Measurements from ENCODE around the gene NECAP2. TPM values are rescaled to one million over a fixed set of nuclear protein-coding genes. Genes with fewer than 3 reads are reported as not detected.

NECAP2 gene
- total RNA-seq, 4 donors from 2014 or later = 38.5 to 48.4 (median 47.2) TPM

Other genes with a start within 250 kb of the NECAP2 start
- 10 to 100 TPM; 15.8 to 27.1 (median 20.6) TPM for gene ARHGEF19, start 228.1 kb upstream of the NECAP2 start, total RNA-seq
- 1 to 10 TPM; 3.6 to 5.6 (median 3.9) TPM for gene CPLANE2, start 203.5 kb upstream of the NECAP2 start, total RNA-seq
- gene FBXO42, start 88.2 kb upstream of the NECAP2 start, total RNA-seq = 10 to 100 TPM; 15.9 to 29.0 (median 20.2) TPM
- 10 to 100 TPM; 51.7 to 65.0 (median 58.5) TPM for gene SZRD1, start 73.5 kb upstream of the NECAP2 start, total RNA-seq
- gene SPATA21, start 3.3 kb upstream of the NECAP2 start, total RNA-seq = not detected
- gene RNU1-1, start 73.6 kb downstream of the NECAP2 start, total RNA-seq = under 1 TPM; under 0.01 TPM
- 10 to 100 TPM in 3 of 4 donors, 1 to 10 TPM in 1; 10.0 to 23.5 (median 10.7) TPM for gene NBPF1, start 172.8 kb downstream of the NECAP2 start, total RNA-seq
- gene RNU1-3, start 226.2 kb downstream of the NECAP2 start, total RNA-seq = under 1 TPM; under 0.01 TPM